GM18909 (cell line): ENCODE results near the gene UNC119.
A peak's percentile ranks its signal among the peaks of the same experiment; 100 is the strongest.
"Not testable (repeated sequence)": the region's sequence is repeated elsewhere in the genome, so short reads cannot be mapped to it uniquely, and the experiment has no call there.

Experiments used
- ATAC-seq: cut with Tn5 transposase; IDR thresholded peaks from one replicate; pipeline ENCODE4 v1.9.1; 2021; ENCODE audit warnings: mild to moderate bottlenecking; ENCODE audit not compliant: unreplicated experiment, poor library complexity

UNC119 gene

DNA sequence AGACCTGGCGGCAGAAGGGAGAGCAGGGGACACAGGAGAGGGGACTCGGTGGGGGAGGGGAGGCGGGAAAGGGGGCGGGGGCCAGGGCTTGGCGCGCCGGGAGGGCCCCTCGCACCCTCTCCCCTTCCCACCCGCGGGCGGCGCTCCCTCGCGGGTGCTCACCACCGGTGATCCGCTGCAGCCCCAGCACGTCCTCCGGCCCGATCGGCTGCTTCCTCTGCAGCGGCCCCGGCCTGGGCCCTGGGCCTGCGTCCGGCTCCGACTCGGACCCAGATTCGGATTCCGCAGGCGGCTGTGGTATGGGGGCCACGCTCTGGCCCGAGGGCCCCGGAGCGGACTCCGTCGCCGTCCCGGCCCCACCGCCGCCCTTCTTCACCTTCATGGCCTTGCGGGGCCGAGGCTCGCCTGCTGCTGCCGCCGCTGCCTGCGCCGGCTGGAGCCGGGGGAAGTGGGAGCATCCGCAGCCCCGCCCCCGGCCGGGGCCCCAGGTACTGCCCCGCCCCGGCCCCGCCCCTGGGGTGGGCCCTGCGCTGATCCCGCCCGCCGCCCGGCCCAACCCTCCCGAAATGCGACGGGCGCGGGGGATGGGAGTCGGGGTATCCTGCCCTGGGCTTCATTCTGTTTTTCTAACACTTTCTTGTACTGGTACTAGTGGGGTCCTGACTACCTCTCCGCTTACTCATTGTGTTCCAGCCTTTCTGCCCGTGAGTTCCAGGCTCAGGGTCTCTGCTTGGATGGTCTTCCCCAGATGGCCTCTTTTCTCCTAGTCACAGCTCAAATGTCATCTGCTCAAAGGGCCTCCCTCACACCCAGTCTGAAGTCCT is at the start of gene UNC119:
UNC119 (minus strand) TSS at position 449 of the 824 bp plus-strand sequence; CDS start at position 382, 67 bp downstream.
- ATAC-seq, result peak; percentile 42

DNA sequence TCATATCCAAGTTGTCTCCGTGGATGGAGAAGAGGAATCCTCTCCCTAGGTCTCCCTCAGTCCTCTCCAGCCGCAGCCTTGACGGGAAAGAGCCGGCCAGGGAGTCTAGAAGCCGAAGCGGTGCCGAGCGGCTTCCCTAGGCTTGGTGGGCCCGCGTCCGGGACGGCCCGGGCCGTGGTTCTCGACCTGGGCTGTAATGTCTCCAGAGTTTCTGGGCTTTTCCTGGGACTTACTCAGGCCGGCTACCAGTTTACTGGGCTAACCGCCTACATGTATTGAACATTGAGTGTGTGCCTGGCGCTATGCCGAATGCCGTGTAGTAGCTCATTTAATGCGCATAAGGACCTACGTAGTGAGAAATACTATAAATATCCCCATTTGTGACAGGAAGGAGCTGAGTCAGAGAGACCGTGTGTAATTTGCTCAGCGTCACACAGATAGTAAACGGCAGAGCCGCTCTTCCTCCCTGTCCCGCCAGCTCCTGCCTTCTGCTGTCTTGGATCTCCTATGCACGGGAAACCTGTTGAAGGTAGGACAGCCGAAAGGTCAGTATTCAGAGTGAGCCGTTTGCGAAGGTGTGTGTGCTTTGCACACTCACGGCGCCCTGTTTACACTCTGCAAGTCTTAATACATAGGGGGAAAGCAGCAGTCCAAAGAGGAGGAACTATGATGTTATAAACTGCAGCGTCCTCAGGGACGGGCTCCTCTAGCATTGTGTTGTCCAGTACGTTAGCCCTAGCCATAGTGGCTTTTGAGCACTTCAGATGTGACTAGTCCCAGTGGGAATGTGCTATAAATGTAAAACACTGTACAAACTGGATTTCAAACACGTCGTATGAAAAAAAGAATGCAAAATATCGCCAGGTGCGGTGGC is 47.1 kb upstream of the UNC119 start:
- ATAC-seq, result peak; percentile 42

DNA sequence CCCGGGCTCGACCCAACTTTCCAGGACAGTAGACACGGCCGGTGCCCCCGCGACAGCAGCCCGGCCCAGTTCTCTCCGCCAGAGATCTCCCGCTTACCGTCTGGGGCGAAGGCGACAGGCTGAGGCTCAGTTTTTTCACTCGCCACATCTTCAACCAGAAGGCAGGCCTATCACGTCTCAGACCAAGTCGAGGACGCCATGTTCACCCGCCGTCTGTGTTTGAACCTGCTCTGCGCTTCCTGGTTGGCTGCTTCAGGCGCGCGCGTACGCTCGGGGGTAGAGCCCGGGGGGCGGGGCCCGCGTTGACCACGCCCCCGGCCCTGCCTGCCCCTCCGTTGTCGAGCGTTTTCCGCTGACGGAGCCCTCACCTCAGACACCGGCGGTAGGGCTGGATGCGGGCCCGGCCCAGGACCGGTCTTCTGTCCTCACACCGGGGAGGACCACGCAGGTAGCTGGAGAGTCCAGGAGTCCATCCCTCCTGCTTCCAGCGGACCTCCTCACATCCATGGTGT is 46.4 kb upstream of the UNC119 start, which contains the start of gene SPAG5:
SPAG5 (minus strand) TSS at position 227 of the 512 bp plus-strand sequence; CDS start at position 148, 79 bp downstream.
- ATAC-seq, result peak; percentile 86

DNA sequence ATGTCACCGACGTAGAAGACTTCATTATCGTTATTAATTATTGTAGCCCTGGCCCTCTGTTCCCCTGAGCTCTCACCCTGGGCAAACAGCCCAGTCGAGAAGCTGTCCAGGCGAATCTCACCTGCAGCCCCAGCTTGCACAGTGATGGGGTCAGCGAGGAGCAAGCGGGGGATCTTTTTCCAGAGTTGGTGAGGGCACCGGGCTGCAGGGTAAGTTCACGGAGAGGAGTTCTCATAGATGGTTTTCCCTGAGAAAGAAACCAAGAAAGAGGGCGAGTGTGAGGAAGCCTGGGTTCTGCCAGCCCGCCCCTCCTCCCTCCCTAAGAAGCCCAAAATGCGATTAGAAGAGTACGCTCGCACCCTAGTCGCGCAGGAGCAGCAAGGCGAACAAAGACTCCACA is 46.0 kb upstream of the UNC119 start:
- peak; percentile 13 for ATAC-seq

DNA sequence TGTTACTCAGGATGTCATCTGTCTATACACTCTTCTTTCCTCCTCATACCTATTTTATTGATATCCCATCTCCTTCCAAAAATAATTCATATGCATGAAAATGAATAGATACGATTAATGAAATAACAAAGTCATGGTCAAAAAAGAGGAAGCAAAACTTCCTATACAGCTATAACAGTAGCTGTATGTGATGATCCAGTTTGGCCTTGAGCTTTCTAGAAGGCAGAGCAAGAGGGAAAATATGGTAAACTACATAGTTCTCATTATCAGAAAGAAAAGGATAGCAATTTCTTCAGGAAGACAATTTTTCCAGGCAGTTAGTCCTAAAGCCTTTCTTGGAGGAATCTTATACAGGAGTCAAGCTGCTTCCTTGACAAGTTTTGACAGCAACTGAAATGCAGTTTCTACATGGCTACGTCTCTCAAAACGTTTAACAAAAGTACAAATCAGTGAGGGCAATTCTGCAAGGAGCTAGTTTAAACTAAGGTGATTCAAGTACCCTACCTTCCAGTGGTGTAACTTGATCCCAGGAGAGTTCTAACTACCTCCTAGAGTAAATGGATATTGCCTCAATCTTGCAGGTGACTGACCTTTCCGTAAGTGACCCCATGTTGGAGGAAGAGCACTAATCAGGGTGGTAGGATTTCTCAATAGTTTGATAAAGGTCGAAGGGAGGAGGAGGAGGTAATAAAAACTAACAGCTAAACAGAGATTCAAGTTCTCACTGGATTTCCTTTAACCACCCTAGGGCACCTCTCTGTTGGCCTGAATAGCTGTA is 45.4 kb upstream of the UNC119 start:
- ATAC-seq, result no peak

DNA sequence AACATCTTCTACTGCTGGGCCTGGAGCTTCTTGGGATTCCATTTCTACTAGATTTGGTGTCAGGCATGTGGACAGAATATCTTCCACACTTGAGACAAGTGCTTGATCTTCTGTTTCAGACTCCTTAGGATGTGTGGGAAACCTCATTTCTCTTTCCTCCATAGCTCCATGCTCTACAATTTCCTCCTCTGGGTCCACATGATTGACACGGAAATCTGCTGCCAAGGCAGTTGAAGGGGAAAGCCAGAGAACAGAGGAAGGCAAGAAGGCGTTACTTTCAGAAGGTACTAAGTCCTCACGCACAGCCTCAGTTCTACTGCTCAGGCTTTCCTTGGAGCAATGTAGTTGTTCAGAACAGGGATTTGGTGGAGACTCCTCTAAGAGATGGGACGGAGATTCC is 39.8 kb upstream of the UNC119 start:
- ATAC-seq, result no peak

DNA sequence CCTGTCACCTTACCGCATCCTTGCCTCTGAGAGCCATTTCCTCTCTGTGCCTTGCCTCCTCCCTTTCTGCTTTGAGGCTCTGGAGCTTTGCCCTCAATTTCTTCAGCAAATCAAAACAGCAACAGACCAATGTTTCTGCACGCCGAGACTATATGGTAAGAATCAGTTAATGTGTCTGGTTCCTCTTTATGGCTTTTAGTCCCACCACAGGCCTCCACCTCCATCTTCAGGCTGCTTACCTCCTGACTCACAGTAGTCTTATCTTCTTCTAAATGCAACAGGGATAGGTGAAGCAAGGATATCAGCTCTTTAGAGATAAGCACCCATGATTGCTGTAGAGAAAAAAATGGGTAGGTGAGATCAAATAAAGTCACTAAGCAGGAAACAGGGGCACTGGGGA is 33.4 kb upstream of the UNC119 start:
- ATAC-seq, result no peak

DNA sequence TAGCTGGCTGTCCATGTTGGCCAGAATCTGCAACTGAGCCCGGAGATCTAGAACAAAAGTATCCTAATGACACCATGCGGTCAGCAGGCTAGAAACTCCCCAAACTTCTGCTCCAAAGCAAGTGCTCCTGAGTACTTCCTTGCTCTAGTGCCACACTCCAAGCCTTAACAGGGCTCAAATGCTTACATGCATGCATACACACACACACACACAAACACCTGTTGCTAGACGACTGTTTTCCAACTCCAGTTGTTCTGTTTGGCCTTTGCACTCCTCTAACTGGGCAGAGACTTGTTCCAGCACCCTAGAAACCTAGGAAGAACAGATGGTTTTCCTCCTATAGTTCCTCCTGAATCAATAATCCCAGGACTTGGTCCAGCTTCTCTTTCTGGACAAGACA is 32.0 kb upstream of the UNC119 start:
- no peak for ATAC-seq

DNA sequence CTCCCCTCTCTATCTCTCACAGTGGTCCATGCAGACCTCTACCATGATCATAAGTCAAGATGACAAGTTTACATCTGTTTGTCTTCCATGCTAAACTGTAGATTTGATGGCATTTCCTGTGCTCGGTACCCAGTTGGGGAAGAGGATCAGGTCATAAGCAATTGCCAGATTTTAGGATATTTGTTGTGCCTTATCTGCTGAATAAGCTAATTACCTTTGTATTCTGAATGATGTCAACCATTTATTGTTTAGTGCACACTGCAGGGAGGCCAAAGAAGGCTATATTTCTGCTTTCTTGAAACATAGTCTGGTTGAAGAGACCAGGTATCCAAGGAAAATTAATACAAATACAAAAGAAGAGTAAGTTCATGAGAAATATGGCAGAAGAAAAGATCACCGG is 30.1 kb upstream of the UNC119 start:
- no peak for ATAC-seq

DNA sequence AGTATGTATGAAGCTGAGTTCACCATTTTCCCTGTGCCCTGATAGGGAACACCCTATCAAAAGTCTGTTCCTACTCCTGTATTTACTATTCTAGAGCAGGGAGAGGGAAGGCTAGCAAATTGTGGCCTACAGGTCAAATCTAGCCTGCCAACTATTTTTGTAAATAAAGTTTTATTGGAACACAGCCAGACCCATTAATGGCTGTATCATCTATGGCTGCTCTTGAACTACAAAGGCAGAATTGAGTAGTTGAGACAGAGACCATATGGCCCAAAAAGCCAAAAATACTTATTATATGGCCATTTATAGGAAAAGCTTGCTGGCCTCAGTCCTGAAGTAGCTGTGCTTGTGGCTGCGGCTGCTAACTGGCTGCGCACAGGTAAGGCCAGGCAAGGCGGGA is 28.5 kb upstream of the UNC119 start:
- ATAC-seq, result no peak

DNA sequence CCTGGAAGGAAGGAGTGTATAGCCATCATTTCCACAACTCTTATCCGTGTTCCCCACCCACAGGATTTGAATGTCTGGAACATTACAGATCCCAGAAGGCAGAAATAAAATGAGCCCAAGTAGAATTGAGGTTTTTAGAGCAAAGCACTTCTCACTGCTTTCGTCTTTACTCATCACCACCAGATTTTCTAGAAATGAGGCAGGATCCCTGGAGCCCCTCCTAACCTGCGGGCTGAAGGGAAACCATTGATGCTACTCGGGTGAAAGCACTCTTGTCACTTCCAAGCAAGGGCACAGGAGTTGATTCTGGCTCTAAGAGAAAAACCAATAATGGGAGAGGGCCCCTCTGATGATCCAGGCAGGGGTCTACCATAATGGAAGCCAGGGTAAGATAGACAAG is 27.1 kb upstream of the UNC119 start:
- ATAC-seq, result no peak

DNA sequence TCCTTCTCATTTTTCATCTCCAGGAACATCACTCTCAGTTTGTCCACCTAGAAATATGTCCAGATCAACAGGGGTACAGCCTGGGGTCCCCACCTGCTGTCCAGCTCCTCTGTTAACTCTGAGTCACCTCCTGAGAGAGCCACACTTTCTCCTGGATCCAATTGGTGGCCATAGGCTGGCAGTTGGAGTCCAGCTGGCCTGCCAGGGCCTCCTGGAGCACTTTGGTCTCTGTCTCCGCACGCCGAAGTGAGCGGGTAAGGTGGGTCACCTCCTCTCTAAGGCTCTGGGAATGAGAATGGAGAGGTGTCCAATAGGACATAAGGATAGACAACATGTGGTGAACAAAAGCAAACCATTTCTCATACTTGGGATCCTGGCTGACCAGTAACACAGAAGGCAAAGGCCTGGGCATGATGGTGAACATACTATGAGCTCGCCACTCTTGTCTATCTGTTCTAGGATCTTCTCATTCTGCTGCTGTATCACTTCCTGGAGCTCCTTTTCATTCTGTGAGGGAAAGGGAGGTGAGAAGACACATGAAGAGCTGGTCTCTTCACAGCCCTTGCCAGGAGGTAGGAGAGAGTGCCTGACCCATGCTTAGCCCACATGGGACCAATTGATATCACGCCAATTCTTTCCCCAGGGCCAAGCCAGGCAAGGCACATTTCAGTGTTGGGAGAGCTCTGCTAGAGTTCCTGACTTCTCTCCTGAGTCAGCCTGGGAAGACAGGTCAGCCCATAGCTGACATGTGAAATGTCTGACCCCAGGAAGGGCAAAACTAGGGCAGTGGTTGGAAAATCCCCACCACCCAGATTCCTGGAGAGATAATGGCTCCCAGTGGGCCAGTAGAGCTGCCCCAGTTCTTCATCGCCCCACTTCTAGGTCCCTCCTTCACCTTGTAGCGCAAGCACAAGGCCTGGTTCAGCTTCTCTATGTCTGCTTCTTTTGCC is 26.1 kb upstream of the UNC119 start:
- ATAC-seq, result no peak

DNA sequence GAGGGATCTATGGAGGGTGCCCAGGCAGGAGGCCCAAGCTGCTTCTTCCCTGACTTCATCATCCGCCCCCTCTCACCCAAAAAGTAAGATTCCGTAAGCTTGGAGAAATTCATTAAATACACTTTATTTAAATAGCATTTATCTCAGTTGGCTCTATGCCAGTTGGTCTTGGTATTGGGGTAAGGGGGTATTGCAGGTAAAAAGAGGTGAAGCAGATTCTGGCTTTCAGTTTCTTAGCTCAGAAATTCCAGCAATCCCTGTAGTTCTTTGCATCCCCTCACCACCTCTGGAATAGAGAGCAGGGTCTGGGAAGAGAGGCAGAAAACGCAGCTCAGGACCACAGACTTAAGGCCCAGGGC is 25.0 kb upstream of the UNC119 start:
- no peak for ATAC-seq

DNA sequence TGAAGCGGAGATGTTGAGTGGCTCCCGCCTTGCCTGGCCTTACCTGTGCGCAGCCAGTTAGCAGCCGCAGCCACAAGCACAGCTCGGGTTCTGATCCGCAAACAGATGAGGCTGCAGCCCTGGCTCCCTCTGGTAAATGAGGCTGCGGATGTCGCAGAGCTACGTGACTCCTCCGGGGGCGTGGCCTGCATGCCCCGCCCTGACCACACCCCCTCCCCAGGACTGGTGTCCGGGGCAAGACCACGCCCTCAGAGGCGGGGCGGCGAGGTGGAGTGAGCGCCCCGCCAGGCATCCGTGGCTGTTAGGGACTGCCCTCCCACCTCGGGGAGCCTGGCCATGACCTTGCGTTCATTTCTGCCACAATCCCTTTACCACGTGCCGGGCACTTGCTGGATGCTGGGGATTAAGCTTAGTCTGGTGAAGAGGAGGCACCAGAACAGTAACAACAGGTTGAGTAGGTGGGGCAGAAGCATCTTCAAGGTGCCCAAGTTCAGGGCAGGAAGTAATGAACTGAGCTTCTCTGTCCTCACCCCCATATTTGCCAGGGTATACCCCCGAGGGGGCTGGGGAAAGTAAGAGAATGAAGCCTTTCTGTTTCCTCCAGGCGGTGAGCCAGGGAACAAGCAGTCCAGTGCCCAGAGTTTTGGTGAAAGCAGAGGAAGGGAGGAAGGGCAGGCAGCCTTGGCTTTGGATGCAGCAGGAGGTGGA is 24.5 kb upstream of the UNC119 start, which contains the start of gene ALDOC:
ALDOC (minus strand) TSS at position 138 of the 708 bp plus-strand sequence. CDS start 1,363 bp downstream, outside the sequence.
- ATAC-seq, result peak; percentile 84

DNA sequence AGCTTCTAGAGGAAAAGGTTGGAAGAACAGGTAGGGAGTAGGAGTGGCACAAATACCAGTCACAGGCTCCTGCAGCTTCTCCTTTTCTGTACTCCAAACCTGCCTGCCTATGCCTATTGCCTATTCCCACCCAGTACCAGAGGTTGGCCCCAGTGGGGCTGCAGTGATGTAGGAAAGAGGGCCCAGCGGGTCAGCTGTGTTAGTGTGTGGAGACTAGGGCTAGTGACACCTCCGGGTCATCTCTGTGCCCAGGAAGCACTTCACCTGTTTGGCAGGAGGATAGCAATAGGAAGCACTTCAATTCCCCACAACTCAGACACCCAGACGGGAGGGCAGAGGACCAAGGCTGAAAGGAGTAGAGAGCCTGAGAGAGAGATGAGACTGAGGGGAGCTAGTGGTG is 23.6 kb upstream of the UNC119 start:
- ATAC-seq, result not testable (repeated sequence)

DNA sequence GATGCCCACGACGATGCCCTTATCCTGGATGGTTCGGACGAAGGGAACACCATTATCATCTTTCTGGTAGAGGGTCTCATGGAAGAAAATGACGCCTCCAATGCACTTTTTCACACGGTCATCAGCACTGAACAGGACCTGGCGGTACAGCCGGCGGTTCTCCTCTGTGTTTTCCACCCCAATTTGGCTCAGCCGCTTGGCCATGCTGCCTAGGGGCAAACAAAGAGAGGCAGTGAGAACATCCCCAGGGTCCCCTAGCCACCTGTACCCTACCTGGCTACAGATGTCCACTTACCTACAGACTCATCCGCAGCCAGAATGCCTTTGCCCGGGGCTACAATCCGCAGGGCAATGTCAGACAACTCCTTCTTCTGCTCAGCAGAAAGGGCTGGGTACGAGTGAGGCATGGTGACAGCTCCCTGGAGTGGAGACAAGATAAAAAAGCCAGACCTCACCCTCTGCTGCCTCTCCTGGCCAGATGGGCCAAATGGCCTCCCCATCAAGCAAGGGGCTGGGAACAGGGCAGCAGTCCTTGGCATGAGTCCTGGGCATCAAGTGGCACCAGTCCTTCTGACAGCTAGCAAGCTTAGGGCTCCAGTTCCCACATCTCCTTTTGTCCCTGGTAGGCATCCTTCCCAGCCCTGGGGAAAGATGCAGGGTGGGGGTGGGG is 22.8 kb upstream of the UNC119 start:
- ATAC-seq, result no peak

DNA sequence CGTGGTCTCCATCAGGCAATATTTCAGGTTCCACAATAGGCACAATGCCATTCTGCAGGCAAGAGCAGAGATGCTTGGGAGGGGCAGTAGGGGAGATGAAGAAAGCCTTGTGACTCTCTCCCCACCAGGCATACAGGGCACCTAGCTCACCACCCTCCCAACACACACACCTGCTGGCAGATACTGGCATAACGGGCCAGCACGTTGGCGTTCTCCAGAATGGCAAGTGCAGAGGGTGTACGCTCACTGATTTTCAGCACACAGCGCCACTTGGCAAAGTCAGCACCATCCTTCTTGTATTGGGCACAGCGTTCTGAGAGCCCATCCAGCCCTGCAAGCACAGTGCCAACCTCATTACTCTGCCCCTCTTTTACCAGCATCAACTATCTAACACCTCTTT is 22.1 kb upstream of the UNC119 start:
- ATAC-seq, result no peak

DNA sequence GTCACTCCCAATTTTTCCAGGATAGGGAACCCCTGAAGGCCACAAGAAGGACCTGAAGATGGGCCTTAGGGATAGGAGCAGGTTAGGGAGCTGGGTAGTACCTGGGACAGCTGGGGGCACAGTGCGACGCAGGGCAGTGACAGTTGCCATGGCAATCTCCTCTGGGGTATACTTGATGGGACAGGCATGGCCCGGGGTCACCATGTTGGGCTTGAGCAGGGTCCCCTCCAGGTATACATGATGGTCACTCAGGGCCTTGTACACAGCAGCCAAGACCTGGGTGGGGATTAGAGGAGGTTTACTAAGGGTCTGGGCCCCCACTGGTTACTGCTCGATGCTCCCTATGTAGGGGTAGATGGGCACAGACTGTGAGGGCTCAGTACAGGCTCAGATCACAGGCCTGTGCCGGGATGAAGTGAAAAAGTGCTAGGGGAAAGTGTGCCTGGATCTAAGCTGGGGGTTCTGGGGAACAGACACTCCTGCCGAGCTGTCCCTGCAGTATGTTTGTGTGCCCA is 21.6 kb upstream of the UNC119 start:
- ATAC-seq, result no peak
